ENCODE data around the gene BANF1.

The BANF1 gene

GRCh38 chr11:66001942-66002647 is at the start of gene BANF1, which contains the start of gene EIF1AD:
TSS of gene BANF1 (plus strand) at chr11:66002503. CDS start at chr11:66003251, 748 bp downstream.
TSS of gene EIF1AD (minus strand) at chr11:66002157. CDS start at chr11:66000389, 1,768 bp downstream.
- DNase-seq (ENCODE audit: low read depth in 2 of 2), result peak; percentile 87

- DNase-seq (ENCODE audit: low read depth in 2 of 2), result no peak
These were observed 48.8 kb upstream of the BANF1 start for GRCh38 chr11:65953471-65953870.

- no peak for DNase-seq (ENCODE audit: low read depth in 2 of 2)
These were observed 47.5 kb upstream of the BANF1 start for GRCh38 chr11:65954771-65955170.

- DNase-seq (ENCODE audit: low read depth in 2 of 2), result no peak
These were observed 44.0 kb upstream of the BANF1 start for GRCh38 chr11:65958291-65958690.

- no peak for DNase-seq (ENCODE audit: low read depth in 2 of 2)
These were observed 43.4 kb upstream of the BANF1 start for GRCh38 chr11:65958774-65959420.

GRCh38 chr11:65960824-65961266 is 41.5 kb upstream of the BANF1 start:
- no peak for DNase-seq (ENCODE audit: low read depth in 2 of 2)

- DNase-seq (ENCODE audit: low read depth in 2 of 2), result peak; percentile 91 to 95
These were observed 40.8 kb upstream of the BANF1 start, which contains the start of gene SART1 for GRCh38 chr11:65961267-65962140. TSS of gene SART1 (plus strand) at chr11:65961734. CDS start at chr11:65961781, 47 bp downstream.

- DNase-seq (ENCODE audit: low read depth in 2 of 2), result peak in 1 of 2 donors; percentile 19
These were observed 40.1 kb upstream of the BANF1 start for GRCh38 chr11:65962141-65962564.

GRCh38 chr11:65964906-65965305 is 37.4 kb upstream of the BANF1 start:
- DNase-seq (ENCODE audit: low read depth in 2 of 2), result no peak

GRCh38 chr11:65965986-65966762 is 36.1 kb upstream of the BANF1 start:
- no peak for DNase-seq (ENCODE audit: low read depth in 2 of 2)

- DNase-seq (ENCODE audit: low read depth in 2 of 2), result no peak
These were observed 34.9 kb upstream of the BANF1 start for GRCh38 chr11:65967329-65967934.

- DNase-seq (ENCODE audit: low read depth in 2 of 2), result no peak
These were observed 33.5 kb upstream of the BANF1 start for GRCh38 chr11:65968600-65969482.

- no peak for DNase-seq (ENCODE audit: low read depth in 2 of 2)
These were observed 30.2 kb upstream of the BANF1 start for GRCh38 chr11:65972116-65972515.

GRCh38 chr11:65973439-65974110 is 28.7 kb upstream of the BANF1 start:
- no peak for DNase-seq (ENCODE audit: low read depth in 2 of 2)

GRCh38 chr11:65975771-65976170 is 26.5 kb upstream of the BANF1 start:
- DNase-seq (ENCODE audit: low read depth in 2 of 2), result no peak

GRCh38 chr11:65976216-65977176 is 25.8 kb upstream of the BANF1 start:
- DNase-seq (ENCODE audit: low read depth in 2 of 2), result no peak

- no peak for DNase-seq (ENCODE audit: low read depth in 2 of 2)
These were observed 24.5 kb upstream of the BANF1 start for GRCh38 chr11:65977621-65978390.
